ENCODE results near the gene BCL2L15. TPM values are rescaled to one million over a fixed set of nuclear protein-coding genes. Genes with fewer than 3 reads are reported as not detected.

Gene BCL2L15
- polyA plus RNA-seq, 3 donors, result 0.19 to 1.2 (median 0.88) TPM

- peak; percentile 34 for DNase-seq
Observed at GRCh38 chr1:113912594-113913311, 25.4 kb upstream of the BCL2L15 start.

GRCh38 chr1:113905435-113905861 is 18.1 kb upstream of the BCL2L15 start:
- peak; percentile 5 for DNase-seq

DNA sequence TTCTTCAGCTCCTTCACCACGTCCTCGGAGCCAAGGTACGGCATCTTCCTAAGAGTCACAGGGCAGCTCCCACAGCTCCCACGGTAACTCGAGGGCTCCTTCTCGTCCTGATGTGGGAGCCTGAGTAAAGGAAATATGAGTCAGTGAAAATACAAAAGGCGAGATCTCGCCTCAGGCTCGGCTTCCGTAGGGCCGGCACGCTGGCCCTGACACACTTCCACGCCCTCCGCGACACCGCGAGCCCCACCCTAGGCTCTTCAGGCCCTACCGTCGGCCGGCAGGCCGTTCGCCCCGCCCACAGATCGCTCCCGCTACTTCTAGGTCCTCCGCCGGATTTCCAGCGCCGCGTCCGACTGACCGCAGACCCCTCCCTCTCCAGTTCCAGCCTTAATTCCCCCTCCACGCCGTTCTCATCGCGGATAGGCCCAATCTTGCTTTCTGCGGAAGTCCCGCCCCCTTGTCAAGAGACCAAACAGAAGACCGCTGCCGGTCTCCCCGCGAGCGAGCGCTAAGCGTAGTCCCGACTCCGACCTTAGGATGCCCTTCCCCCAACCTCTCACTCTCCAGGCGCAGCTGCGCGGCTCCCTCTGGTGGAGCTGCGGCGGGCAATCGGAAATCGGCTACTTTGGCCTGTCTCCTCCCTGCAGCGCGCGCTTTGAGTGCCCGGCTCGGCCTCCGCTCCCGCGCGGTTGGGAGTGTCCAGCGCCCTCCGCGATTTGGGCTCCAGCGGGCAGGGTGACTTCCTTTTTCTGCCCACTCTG is 17.5 kb upstream of the BCL2L15 start, which contains the start of the genes AP4B1 and DCLRE1B:
Gene AP4B1 (minus strand): TSS at position 126 of the 761 bp plus-strand sequence. CDS start 82 bp downstream, at position 44.
Gene DCLRE1B (plus strand): TSS at position 653 of the 761 bp plus-strand sequence. CDS start 261 bp downstream, outside the sequence.
- DNase-seq, result peak; percentile 100

DNA sequence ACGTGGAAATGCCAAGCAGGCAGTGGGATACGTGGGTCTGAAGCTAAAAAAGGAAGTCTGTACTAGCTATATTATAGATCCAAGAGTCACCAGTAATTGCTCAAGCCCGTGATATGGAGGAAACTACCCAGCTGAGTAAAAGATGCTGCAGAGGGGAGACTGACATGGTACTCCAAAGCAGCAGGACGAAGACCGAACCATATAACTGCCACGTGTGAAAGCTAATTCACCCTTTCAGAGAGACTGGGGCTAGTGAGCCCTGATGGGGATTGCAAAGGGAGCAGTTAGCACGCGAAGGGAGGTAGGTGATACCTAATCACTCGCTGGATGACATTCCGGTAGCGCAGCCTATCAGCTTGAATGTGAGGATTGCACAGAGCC is 16.9 kb upstream of the BCL2L15 start:
- DNase-seq, result no peak

DNA sequence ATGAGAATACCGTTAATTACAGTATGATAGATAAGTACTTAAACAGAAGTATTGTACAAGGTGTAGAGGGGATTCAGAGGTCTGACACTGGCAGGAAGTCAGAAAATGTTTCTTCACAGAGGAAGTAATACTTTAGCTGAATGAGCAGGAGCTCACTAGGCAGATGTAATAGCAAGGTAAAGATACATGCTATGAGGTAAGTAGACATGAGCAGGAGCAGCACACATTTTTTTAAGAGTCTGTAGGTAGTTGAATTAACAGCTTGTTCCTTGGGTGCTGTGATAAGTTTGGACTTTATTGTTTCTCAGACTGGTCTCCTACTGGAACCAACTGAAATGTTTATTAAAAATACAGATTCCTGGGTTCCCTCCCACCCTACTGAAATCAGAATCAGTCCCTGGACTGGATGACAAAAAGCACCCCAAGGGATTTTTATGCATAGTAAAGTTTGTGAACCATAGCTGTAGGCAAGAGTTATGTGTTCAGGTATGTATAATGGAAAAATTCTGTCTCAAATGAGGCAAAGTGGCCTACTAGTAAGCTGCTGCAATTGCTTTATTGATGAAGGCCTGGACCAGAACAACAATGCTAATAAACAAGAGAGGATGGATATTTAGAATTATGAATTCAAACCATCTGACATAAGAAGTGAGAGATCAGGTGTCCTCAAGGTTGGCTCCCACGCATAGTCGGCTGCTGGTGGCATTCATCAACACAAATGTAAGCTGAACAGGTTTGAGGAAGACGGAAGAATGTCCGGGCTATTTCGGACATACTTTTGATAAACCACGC is 16.3 kb upstream of the BCL2L15 start:
- DNase-seq, result peak; percentile 28

DNA sequence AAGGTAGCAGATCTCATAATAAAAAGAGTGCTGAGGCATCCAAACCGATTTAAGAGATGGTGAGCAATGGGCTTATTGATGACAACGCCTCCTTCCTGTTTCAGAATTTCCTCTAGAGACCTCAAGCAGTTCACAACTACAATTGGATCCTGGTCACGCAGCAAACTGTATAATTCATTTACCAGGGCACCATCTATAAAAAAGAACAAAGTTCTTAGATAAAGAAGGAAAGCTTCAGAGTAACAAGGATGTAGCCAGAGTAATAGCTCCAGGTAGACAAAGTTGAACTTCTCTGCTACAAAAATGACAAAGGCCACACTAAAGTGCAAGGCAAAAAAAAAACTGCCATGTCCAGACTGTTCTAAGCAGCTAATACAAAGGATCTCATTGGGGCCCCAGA is 13.8 kb upstream of the BCL2L15 start:
- DNase-seq, result no peak

- DNase-seq, result no peak
Observed at GRCh38 chr1:113899111-113899510, 11.7 kb upstream of the BCL2L15 start.

GRCh38 chr1:113898241-113898814 is 10.9 kb upstream of the BCL2L15 start:
- no peak for DNase-seq

- DNase-seq, result no peak
Observed at GRCh38 chr1:113895961-113896360, 8.6 kb upstream of the BCL2L15 start.

DNA sequence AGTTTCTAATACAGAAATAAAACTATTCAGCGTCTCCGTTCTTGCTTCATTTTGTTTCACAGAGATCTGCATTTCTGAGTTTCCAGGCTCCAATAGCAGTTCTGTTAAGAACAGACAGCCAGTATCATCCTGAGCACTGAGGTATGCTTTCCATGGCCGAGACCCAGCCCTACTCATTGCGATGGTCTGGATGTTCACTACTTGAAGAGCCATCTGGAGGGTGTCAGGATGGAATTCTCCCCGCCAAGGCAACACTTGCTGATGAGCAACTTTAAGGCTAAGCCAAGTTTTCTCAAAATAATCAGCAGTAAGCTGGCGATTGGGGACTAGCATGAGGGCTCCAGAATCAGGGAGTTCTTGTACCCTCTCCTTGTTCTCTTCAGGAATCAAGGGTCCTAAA is 7.7 kb upstream of the BCL2L15 start:
- no peak for DNase-seq

- DNase-seq, result no peak
Observed at GRCh38 chr1:113893267-113893666, 5.9 kb upstream of the BCL2L15 start.

- no peak for DNase-seq
Observed at GRCh38 chr1:113891631-113892220, 4.3 kb upstream of the BCL2L15 start.

DNA sequence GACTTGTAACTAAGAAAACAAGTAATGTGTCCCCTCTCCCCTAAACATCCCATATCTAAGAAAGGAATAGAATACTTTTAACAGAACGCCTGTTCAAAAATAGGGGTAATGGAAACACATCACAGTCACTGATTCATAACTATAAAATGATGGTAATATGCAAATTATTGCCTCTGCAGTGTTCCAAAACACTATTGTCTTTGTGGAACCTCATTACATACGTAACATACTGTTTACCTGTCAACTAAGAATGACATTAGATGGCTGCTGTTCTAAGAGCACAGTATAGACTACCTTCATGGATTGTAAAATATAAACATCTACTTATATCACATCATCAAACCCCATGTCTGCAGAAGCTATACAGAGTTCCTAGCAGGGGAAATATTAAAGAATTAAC is 3.4 kb upstream of the BCL2L15 start:
- DNase-seq, result no peak

- no peak for DNase-seq
Observed at GRCh38 chr1:113886417-113887401, 672 bp downstream of the BCL2L15 start.

DNA sequence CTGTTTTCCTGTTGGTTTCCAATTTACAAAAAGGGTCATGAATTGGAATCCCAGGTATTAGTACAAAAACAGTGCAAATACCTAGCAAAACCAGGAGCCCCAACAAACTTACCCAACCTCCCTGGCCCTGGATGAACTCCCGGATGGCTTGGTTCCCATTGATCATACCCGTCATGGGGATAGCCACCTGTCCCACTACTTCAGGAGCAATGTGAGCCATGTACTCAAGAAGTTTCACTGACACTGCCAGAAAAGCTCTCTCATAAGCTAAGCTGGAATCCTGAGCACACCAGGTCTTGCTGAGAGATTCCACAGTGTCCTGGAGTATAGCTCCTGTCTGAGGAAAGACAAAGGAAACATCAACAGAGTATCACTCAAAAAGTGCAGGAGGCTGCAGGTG is 5.7 kb downstream of the BCL2L15 start:
- DNase-seq, result no peak

DNA sequence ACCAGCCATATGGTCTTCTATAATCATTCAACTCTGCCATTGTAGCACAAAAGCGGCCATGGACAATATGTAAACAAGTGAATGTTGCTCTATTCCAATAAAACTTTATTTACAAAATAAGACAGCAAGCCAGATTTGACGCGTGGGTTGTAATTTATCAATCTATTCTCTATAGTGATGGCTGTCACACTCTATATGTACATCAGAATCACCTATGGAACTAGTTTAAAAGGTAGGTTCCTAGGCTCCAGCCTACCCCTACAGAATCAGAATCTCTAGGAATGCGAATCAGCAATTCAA is 7.7 kb downstream of the BCL2L15 start:
- no peak for DNase-seq

DNA sequence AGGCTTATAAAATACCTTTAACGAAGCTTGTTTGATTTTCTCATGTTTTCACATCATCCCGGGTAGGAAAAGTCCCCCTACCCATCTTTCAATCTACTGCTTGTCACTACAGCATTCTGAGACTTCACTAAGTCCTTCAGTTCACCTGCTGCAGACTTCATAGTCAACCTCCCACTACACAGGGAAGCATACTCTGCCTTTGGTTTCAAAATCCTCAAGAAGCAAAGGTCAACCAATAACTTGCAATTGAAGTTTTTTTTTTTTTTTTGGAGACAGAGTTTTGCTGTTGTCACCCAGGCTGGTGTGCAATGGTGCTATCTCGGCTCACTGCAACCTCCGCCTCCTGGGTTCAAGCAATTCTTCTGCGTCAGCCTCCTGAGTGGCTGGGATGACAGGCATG is 11.2 kb downstream of the BCL2L15 start:
- no peak for DNase-seq

DNA sequence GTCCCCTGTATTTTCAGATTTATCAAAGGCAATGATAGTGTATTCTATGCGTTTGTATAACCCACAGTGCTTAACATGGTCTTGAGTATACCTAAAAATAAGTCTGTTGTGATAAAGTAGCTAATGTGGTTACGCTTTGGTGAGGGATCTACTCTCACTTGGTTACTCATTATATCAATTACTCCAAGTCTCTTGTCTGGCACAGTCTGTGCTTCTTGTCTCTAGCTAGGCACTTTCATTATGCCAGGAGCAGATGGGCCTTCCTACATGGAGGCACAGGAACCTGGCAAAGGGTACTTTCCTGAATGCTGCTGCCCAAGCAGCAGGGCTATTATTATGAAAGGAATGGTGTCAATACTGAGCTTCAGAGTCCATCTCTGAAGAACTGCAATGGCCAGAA is 11.7 kb downstream of the BCL2L15 start:
- no peak for DNase-seq

DNA sequence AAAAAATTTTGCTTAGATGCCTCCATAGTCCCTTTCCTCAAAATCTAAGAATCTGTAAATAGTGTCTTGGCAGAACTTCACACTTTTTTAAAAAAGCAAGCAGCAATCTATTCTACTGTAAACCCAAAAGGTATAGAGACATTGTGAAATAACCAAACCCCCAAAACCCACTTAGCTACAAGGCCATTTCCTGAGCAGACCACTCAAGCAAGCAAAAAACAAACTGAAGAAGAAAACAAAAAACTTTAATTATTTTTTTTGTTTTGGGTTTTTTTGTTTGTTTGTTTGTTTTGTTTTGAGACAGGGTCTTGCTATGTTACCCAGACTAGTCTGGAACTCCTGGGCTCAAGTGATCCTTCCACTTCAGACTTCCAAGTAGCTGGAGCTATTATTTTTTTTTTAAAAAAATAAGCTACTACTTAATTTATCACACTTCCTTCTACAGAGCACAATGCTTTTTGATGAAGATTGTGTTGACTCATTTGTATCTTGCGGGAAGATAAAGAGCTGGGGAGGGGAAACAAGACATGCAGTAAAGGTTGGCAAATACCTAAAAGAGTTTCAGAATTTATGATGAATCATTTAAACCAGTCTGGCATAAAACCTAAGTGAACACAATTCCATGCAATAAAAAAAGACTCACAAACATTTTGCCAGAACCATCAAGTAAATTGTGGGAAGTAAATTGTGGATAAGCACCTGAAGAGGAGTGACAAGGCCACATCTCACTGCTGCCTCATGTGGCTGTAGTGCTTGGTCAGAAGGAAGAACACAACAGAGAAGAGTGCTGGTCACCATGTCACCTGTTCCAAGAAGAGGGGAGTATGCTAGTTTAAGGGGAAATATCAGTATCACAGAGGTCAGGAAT is 13.1 kb downstream of the BCL2L15 start:
- no peak for DNase-seq

Data from renal pelvis (tissue), 4 donors.